ENCODE measurements around the gene RTN4IP1.

Gene RTN4IP1

GRCh38 chr6:106614166-106614565, 15.1 kb downstream of the RTN4IP1 start:
- peak overlapping the region; percentile 19 for H3K4me3 ChIP-seq (ENCODE audit: low read depth, low read length, poor library complexity, severe bottlenecking)
- H4K20me1 ChIP-seq (ENCODE audit: insufficient read depth, low read length), result no peaks in the 10 kb centered on the region
- no peaks in the 10 kb centered on the region for H3K9me3 ChIP-seq (ENCODE audit: low read length)
- peak overlapping the region; percentile 92 for H3K27ac ChIP-seq (ENCODE audit: low read depth, low read length, poor library complexity, severe bottlenecking)
- peak overlapping the region; percentile 57 for H3K9ac ChIP-seq (ENCODE audit: low read length)
- H3K4me2 ChIP-seq (ENCODE audit: low read length), result peak overlapping the region; percentile 58
- H3F3A ChIP-seq (ENCODE audit: insufficient read depth, low read length), result 0 out of 2 replicates have a peak, but pooled peaks cover 4% of the 10 kb centered on the region
- H3K36me3 ChIP-seq (ENCODE audit: insufficient read depth, low read length), result peaks cover 55% of the 10 kb centered on the region
- H2AFZ ChIP-seq (ENCODE audit: low read length), result no peak overlapping the region
- peaks cover 92% of the 10 kb centered on the region for H3K4me1 ChIP-seq (ENCODE audit: insufficient read depth, low read length, severe bottlenecking)
- no peaks in the 10 kb centered on the region for H3K9me2 ChIP-seq (ENCODE audit: low read depth, low read length)
- no peak for TF ChIP-seq EZH2 (IDR thresholded peaks at IDR 0.05; ENCODE audit: borderline replicate concordance, low read length)
- no peaks in the 10 kb centered on the region for H3K79me2 ChIP-seq (ENCODE audit: insufficient read depth, low read length)
- no peaks in the 10 kb centered on the region for H3K27me3 ChIP-seq (ENCODE audit: insufficient read depth, low read length)

- H3K4me2 ChIP-seq (ENCODE audit: low read length), result peak overlapping the region; percentile 58
- no peaks in the 10 kb centered on the region for H3F3A ChIP-seq (ENCODE audit: insufficient read depth, low read length)
- no peaks in the 10 kb centered on the region for H3K9me2 ChIP-seq (ENCODE audit: low read depth, low read length)
- no peaks in the 10 kb centered on the region for H3K9me3 ChIP-seq (ENCODE audit: low read length)
- no peaks in the 10 kb centered on the region for H3K79me2 ChIP-seq (ENCODE audit: insufficient read depth, low read length)
- H3K36me3 ChIP-seq (ENCODE audit: insufficient read depth, low read length), result peaks cover 55% of the 10 kb centered on the region
- peak overlapping the region; percentile 19 for H3K4me3 ChIP-seq (ENCODE audit: low read depth, low read length, poor library complexity, severe bottlenecking)
- no peak for TF ChIP-seq EZH2 (IDR thresholded peaks at IDR 0.05; ENCODE audit: borderline replicate concordance, low read length)
- no peak for TF ChIP-seq CTCF (IDR thresholded peaks at IDR 0.05; ENCODE audit: low read length)
- no peaks in the 10 kb centered on the region for H4K20me1 ChIP-seq (ENCODE audit: insufficient read depth, low read length)
- H2AFZ ChIP-seq (ENCODE audit: low read length), result no peak overlapping the region
- peak overlapping the region; percentile 57; the same call in 1 of the 2 replicates for H3K9ac ChIP-seq (ENCODE audit: low read length)
- no peaks in the 10 kb centered on the region for H3K27me3 ChIP-seq (ENCODE audit: insufficient read depth, low read length)
- peak overlapping the region; percentile 92 for H3K27ac ChIP-seq (ENCODE audit: low read depth, low read length, poor library complexity, severe bottlenecking)
- H3K4me1 ChIP-seq (ENCODE audit: insufficient read depth, low read length, severe bottlenecking), result peaks cover 92% of the 10 kb centered on the region
These were observed 15.7 kb downstream of the RTN4IP1 start for GRCh38 chr6:106613590-106613989.

- Histone ChIP-seq H3K79me2 (ENCODE audit: insufficient read depth, low read length) (no peaks in the 10 kb centered on the region), H3K36me3 (ENCODE audit: insufficient read depth, low read length) (peaks cover 50% of the 10 kb centered on the region), H3K9me2 (ENCODE audit: low read depth, low read length) (no peaks in the 10 kb centered on the region), H3K27ac (ENCODE audit: low read depth, low read length, poor library complexity, severe bottlenecking) (peak overlapping the region; percentile 92), H3K9me3 (ENCODE audit: low read length) (no peaks in the 10 kb centered on the region), H3K4me2 (ENCODE audit: low read length) (peak overlapping the region; percentile 58; the same call in 1 of the 2 replicates), H3K4me3 (ENCODE audit: low read depth, low read length, poor library complexity, severe bottlenecking) (no peak overlapping the region), H3K9ac (ENCODE audit: low read length) (peak overlapping the region; percentile 57; the same call in 1 of the 2 replicates), H4K20me1 (ENCODE audit: insufficient read depth, low read length) (no peaks in the 10 kb centered on the region), H3F3A (ENCODE audit: insufficient read depth, low read length) (no peaks in the 10 kb centered on the region), H3K27me3 (ENCODE audit: insufficient read depth, low read length) (no peaks in the 10 kb centered on the region), H2AFZ (ENCODE audit: low read length) (no peak overlapping the region), H3K4me1 (ENCODE audit: insufficient read depth, low read length, severe bottlenecking) (peaks cover 89% of the 10 kb centered on the region)
- TF ChIP-seq EZH2 (IDR thresholded peaks at IDR 0.05; ENCODE audit: borderline replicate concordance, low read length) (no peak), CTCF (IDR thresholded peaks at IDR 0.05; ENCODE audit: low read length) (no peak)
These were observed 16.5 kb downstream of the RTN4IP1 start for GRCh38 chr6:106612671-106613416.
